ENCODE measurements around the gene SS18L1. TPM values are rescaled to one million over a fixed set of nuclear protein-coding genes. Genes with fewer than 3 reads are reported as not detected.

Gene SS18L1
- total and polyA plus RNA-seq, 11 donors = 6.5 to 12.4 (median 7.9) TPM

DNA sequence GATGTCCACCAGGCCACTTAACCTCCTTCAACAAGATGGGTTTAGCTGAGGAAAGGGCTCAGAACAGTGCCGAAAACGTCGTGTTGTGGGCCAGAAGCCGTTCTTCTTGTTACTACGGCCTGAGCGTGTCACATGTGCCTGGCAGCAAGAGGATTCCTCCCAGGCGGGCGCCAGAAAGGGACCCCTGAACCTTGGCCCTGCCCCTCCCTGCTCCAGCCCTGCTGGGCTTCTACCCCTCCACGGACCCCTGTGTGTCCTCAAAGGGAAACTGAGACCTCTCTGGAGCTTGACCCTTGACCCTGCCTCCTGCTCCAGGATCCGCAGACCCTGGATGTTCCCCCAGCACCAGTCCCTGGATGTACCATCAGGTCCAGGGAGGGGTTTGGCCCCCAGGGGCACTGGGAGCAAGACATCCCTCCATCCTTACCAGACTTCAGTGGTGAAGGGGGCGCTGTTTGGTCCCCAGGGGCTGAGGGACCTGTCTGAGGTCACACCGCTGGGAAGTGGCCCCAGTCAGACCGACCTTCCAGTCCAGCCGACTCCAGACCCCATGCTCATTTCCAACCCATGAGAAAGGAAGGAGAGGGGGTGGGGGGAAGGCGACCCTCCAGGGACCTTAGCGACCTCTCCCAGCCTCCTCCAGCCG lies 66.4 kb downstream of the SS18L1 start:
- Histone ChIP-seq H3K9me3 (no peaks in the 10 kb centered on the region), H3K27me3 (peaks cover 0 to 41% (median 8%) of the 10 kb centered on the region in 9 donors), H3K36me3 (no peaks in the 10 kb centered on the region), H3K4me1 (peaks cover 0 to 8% (median 0%) of the 10 kb centered on the region in 12 donors), H3K27ac (no peak overlapping the region), H3K4me3 (no peak overlapping the region)
- no peak for TF ChIP-seq POLR2A (IDR thresholded peaks at IDR 0.05)
- TF ChIP-seq, protein P1, sequence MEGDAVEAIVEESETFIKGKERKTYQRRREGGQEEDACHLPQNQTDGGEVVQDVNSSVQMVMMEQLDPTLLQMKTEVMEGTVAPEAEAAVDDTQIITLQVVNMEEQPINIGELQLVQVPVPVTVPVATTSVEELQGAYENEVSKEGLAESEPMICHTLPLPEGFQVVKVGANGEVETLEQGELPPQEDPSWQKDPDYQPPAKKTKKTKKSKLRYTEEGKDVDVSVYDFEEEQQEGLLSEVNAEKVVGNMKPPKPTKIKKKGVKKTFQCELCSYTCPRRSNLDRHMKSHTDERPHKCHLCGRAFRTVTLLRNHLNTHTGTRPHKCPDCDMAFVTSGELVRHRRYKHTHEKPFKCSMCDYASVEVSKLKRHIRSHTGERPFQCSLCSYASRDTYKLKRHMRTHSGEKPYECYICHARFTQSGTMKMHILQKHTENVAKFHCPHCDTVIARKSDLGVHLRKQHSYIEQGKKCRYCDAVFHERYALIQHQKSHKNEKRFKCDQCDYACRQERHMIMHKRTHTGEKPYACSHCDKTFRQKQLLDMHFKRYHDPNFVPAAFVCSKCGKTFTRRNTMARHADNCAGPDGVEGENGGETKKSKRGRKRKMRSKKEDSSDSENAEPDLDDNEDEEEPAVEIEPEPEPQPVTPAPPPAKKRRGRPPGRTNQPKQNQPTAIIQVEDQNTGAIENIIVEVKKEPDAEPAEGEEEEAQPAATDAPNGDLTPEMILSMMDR (IDR thresholded peaks at IDR 0.05) = no peak
- intact Hi-C loops (cut with DNase I) = no loop called here
- ATAC-seq (no peak), DNase-seq (peak in 2 of 5 donors; percentile 15 to 33)
- WGBS, 4 donors = 57 to 63% (median 61%) methylated on average over 13 to 17 of the region's 17 CpGs

DNA sequence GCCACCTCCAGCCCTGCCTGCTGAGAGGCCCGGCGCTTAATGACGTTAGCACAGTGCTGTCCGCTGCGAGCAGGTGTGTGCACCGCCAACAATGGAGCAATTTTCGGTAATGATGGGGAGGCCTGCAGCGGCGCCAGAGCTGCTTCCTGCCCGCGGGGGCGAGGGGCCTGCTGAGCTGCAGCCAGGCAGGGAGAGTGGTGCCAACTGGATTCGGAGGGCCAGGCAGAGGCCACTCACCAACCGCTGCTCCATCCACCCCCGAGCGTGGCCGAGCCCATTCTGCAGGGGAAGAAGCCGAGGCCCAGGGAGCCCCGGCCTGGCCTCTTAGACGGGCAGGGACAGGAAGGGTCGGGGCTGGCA lies 66.9 kb downstream of the SS18L1 start:
- H3K36me3 ChIP-seq = no peaks in the 10 kb centered on the region
- TF ChIP-seq POLR2A (IDR thresholded peaks at IDR 0.05) = no peak
- TF ChIP-seq, protein P1 (IDR thresholded peaks at IDR 0.05) = no peak
- H3K9me3 ChIP-seq = no peaks in the 10 kb centered on the region
- peaks cover 0 to 8% (median 0%) of the 10 kb centered on the region in 12 donors for H3K4me1 ChIP-seq
- WGBS, 4 donors = 27 to 74% (median 55%) methylated on average over 3 to 21 of the region's 21 CpGs
- peaks cover 0 to 46% (median 8%) of the 10 kb centered on the region in 9 donors for H3K27me3 ChIP-seq
- intact Hi-C loops (cut with DNase I) = no loop called here
- no peak overlapping the region for H3K27ac ChIP-seq
- ATAC-seq (no peak), DNase-seq (peak in 3 of 5 donors; percentile 18 to 56 (median 23))
- H3K4me3 ChIP-seq = no peak overlapping the region

DNA sequence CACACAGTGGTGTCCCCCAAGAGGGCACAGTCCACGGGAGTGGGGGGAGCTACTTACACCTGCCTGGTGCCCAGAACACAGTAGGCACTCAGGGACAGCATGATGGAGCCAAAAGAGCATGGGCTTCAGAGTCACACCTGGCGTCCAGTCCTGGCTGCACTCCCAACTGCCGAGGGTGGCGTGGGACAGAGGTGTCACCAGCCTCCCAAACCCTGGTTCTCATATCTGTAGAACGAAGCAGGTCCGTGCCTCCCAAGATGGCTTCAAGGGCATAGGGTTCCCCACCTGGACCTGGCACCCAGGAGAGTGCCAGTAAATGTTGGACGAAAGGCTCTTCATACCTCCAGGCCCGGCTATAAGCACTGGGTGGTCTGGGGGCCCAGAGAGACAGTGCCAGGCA lies 67.6 kb downstream of the SS18L1 start:
- DNase-seq (peak in 2 of 5 donors; percentile 10 to 37), ATAC-seq (no peak)
- H3K9me3 ChIP-seq = no peaks in the 10 kb centered on the region
- H3K27ac ChIP-seq = no peak overlapping the region
- no peaks in the 10 kb centered on the region for H3K36me3 ChIP-seq
- H3K4me3 ChIP-seq = no peak overlapping the region
- intact Hi-C loops (cut with DNase I) = no loop called here
- 83 to 94% (median 86%) methylated on average over 3 to 8 of the region's 8 CpGs for WGBS, 4 donors
- TF ChIP-seq, protein P1 (IDR thresholded peaks at IDR 0.05) = no peak
- no peak for TF ChIP-seq POLR2A (IDR thresholded peaks at IDR 0.05)
- peaks cover 0 to 8% (median 0%) of the 10 kb centered on the region in 12 donors for H3K4me1 ChIP-seq
- H3K27me3 ChIP-seq = peaks cover 0 to 53% (median 13%) of the 10 kb centered on the region in 9 donors

DNA sequence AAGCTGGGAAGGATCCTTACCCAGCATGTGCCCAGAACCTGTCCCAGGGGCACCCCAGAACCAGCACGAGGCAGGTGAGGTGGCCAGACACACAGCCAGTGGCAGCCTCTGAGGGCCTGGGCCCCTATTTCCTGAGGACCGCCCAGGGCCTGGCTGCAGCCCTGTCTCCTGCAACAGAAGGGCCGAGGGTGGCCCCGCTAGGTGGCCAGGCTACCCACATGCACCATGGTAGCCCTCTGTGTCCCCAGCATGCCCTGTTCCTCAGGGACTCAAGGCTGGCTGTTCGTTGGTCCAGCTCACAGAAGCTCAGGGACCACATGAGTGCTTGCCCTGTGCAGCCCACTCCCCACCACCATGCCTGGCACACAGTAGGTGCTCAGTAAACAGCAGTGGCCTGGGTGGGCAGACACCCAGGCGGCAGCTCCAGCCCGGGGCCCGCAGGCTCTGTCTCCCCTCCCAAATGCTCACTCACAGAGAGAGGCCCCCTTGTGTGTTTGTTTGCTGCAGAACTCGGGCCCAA lies 68.3 kb downstream of the SS18L1 start:
- TF ChIP-seq, protein P1 (IDR thresholded peaks at IDR 0.05) = no peak
- no peak for TF ChIP-seq POLR2A (IDR thresholded peaks at IDR 0.05)
- peaks cover 0 to 8% (median 0%) of the 10 kb centered on the region in 12 donors for H3K4me1 ChIP-seq
- H3K27me3 ChIP-seq = peaks cover 0 to 58% (median 19%) of the 10 kb centered on the region in 9 donors
- intact Hi-C loops (cut with DNase I) = no loop called here
- 72 to 75% (median 74%) methylated on average over 9 of the region's 9 CpGs for WGBS, 4 donors
- DNase-seq (peak in 1 of 5 donors; percentile 26), ATAC-seq (no peak)
- no peaks in the 10 kb centered on the region for H3K36me3 ChIP-seq
- no peak overlapping the region for H3K4me3 ChIP-seq
- H3K27ac ChIP-seq = no peak overlapping the region
- no peaks in the 10 kb centered on the region for H3K9me3 ChIP-seq
